Skeletal muscle tissue (tissue), 4 donors: Measurements from ENCODE around the gene EDEM2. TPM values are rescaled to one million over a fixed set of nuclear protein-coding genes. Genes with fewer than 3 reads are reported as not detected.
"Not testable (repeated sequence)": the region's sequence is repeated elsewhere in the genome, so short reads cannot be mapped to it uniquely, and the experiment has no call there.

Source experiments
- H3K27ac ChIP-seq: one replicate; pipeline ENCODE4 v1.7.0; 2013; ENCODE audit warnings: mild to moderate bottlenecking, low read depth, low read length, inconsistent platforms
- H3K27me3 ChIP-seq, 3 donors: one replicate each; pipeline ENCODE4 v1.7.0; 2013; ENCODE audit warnings: low read length in 3 of 3; ENCODE audit not compliant: control insufficient read depth in 3 of 3, insufficient read depth in 3 of 3
- H3K36me3 ChIP-seq, 3 donors: one replicate each; pipeline ENCODE4 v1.7.0; 2013; ENCODE audit warnings: low read length in 3 of 3; ENCODE audit not compliant: control insufficient read depth in 3 of 3, insufficient read depth in 3 of 3
- H3K4me1 ChIP-seq, 3 donors: one replicate each; pipeline ENCODE4 v1.7.0; 2013; ENCODE audit warnings: low read length in 3 of 3, mild to moderate bottlenecking in 3 of 3; ENCODE audit not compliant: control insufficient read depth in 3 of 3, insufficient read depth in 3 of 3
- H3K4me3 ChIP-seq, 3 donors: one replicate each; pipeline ENCODE4 v1.7.0; 2013; ENCODE audit warnings: low read length in 3 of 3
- H3K9ac ChIP-seq, 3 donors: one replicate each; pipeline ENCODE4 v1.7.0; 2013; ENCODE audit warnings: low read length in 3 of 3, mild to moderate bottlenecking in 3 of 3, moderate library complexity in 2 of 3, low read depth in 1 of 3
- H3K9me3 ChIP-seq, 3 donors: one replicate each; pipeline ENCODE4 v1.7.0; 2013; ENCODE audit warnings: low read length in 3 of 3; ENCODE audit not compliant: control insufficient read depth in 3 of 3
- total RNA-seq: library from RNA; depleted of rRNA; stranded (reverse); fragments of >200 nt; gene quantifications from one replicate; pipeline ENCODE4 v1.2.3, GENCODE V29; 2014
- donor health status: Osteomylitis.

Gene EDEM2
- total RNA-seq, 1 donor from 2014 or later, result 7.8 TPM

GRCh38 chr20:35091816-35092523, 55.2 kb downstream of the EDEM2 start:
- Histone ChIP-seq H3K36me3 (peaks cover 0 to 3% (median 0%) of the 10 kb centered on the region in 3 donors), H3K9ac (peak overlapping the region; percentile 90 to 98 (median 94)), H3K4me1 (peaks cover 29 to 41% (median 36%) of the 10 kb centered on the region in 3 donors), H3K27me3 (no peaks in the 10 kb centered on the region), H3K27ac (peak overlapping the region; percentile 80), H3K9me3 (no peaks in the 10 kb centered on the region), H3K4me3 (peak overlapping the region; percentile 91 to 95 (median 94))

GRCh38 chr20:35088231-35089145, 58.6 kb downstream of the EDEM2 start:
- no peaks in the 10 kb centered on the region for H3K27me3 ChIP-seq
- H3K4me1 ChIP-seq, result peaks cover 29 to 35% (median 32%) of the 10 kb centered on the region in 3 donors
- H3K9me3 ChIP-seq, result no peaks in the 10 kb centered on the region
- peak overlapping the region in 2 of 3 donors; percentile 24 to 54 for H3K9ac ChIP-seq
- H3K36me3 ChIP-seq, result peaks cover 0 to 3% (median 0%) of the 10 kb centered on the region in 3 donors
- H3K27ac ChIP-seq, result peak overlapping the region; percentile 60
- H3K4me3 ChIP-seq, result no peak overlapping the region

- Histone ChIP-seq H3K9me3 (no peaks in the 10 kb centered on the region), H3K4me3 (peak overlapping the region in 1 of 3 donors; percentile 39), H3K27ac (peak overlapping the region; percentile 60), H3K4me1 (peaks cover 23 to 28% (median 28%) of the 10 kb centered on the region in 3 donors), H3K36me3 (peaks cover 0 to 3% (median 0%) of the 10 kb centered on the region in 3 donors), H3K27me3 (no peaks in the 10 kb centered on the region), H3K9ac (peak overlapping the region in 2 of 3 donors; percentile 24 to 34)
These were observed 59.3 kb downstream of the EDEM2 start for GRCh38 chr20:35087791-35088190.

GRCh38 chr20:35087355-35087754, 59.8 kb downstream of the EDEM2 start:
- H3K4me3 ChIP-seq, result peak overlapping the region in 1 of 3 donors; percentile 39
- H3K4me1 ChIP-seq, result peaks cover 23 to 27% (median 27%) of the 10 kb centered on the region in 3 donors
- peak overlapping the region; percentile 60 for H3K27ac ChIP-seq

GRCh38 chr20:35085477-35086225, 61.5 kb downstream of the EDEM2 start:
- no peaks in the 10 kb centered on the region for H3K9me3 ChIP-seq
- H3K27me3 ChIP-seq, result no peaks in the 10 kb centered on the region
- H3K36me3 ChIP-seq, result peaks cover 0 to 3% (median 0%) of the 10 kb centered on the region in 3 donors
- no peak overlapping the region for H3K9ac ChIP-seq
- H3K4me1 ChIP-seq, result peaks cover 15 to 18% (median 17%) of the 10 kb centered on the region in 3 donors
- no peak overlapping the region for H3K4me3 ChIP-seq
- no peak overlapping the region for H3K27ac ChIP-seq

More at GRCh38 chr20:35087355-35087754, 59.8 kb downstream of the EDEM2 start:
- Histone ChIP-seq H3K9ac (no peak overlapping the region), H3K27me3 (no peaks in the 10 kb centered on the region), H3K36me3 (peaks cover 0 to 3% (median 0%) of the 10 kb centered on the region in 3 donors), H3K9me3 (no peaks in the 10 kb centered on the region)

GRCh38 chr20:35084998-35085397, 62.1 kb downstream of the EDEM2 start:
- Histone ChIP-seq H3K9ac (no peak overlapping the region), H3K36me3 (peaks cover 0 to 3% (median 0%) of the 10 kb centered on the region in 3 donors), H3K27ac (no peak overlapping the region), H3K4me1 (peaks cover 15 to 18% (median 17%) of the 10 kb centered on the region in 3 donors), H3K4me3 (no peak overlapping the region), H3K27me3 (no peaks in the 10 kb centered on the region), H3K9me3 (no peaks in the 10 kb centered on the region)

GRCh38 chr20:35080348-35080642, 66.8 kb downstream of the EDEM2 start:
- not testable (repeated sequence) for H3K27ac ChIP-seq

GRCh38 chr20:35079472-35080347, 67.4 kb downstream of the EDEM2 start:
- Histone ChIP-seq H3K9ac (no peak overlapping the region), H3K4me3 (no peak overlapping the region), H3K27me3 (no peaks in the 10 kb centered on the region), H3K9me3 (no peaks in the 10 kb centered on the region), H3K4me1 (peaks cover 0 to 3% (median 2%) of the 10 kb centered on the region in 3 donors), H3K36me3 (peaks cover 12 to 13% (median 13%) of the 10 kb centered on the region in 3 donors), H3K27ac (no peak overlapping the region)

More at GRCh38 chr20:35080348-35080642, 66.8 kb downstream of the EDEM2 start:
- H3K4me1 ChIP-seq, H3K27me3 ChIP-seq, H3K9me3 ChIP-seq, H3K9ac ChIP-seq, H3K4me3 ChIP-seq: not testable (repeated sequence)
- peaks cover 12 to 13% (median 13%) of the 10 kb centered on the region in 3 donors for H3K36me3 ChIP-seq

GRCh38 chr20:35077872-35078271, 69.3 kb downstream of the EDEM2 start:
- no peaks in the 10 kb centered on the region for H3K9me3 ChIP-seq
- H3K27ac ChIP-seq, result no peak overlapping the region
- H3K4me1 ChIP-seq, result peaks cover 0 to 3% (median 2%) of the 10 kb centered on the region in 3 donors
- H3K27me3 ChIP-seq, result no peaks in the 10 kb centered on the region
- no peak overlapping the region for H3K4me3 ChIP-seq
- H3K9ac ChIP-seq, result no peak overlapping the region
- peaks cover 12 to 13% (median 13%) of the 10 kb centered on the region in 3 donors for H3K36me3 ChIP-seq
